Hair follicular keratinocyte (primary cell): ENCODE results near the gene AWAT2. TPM values are rescaled to one million over a fixed set of nuclear protein-coding genes. Genes with fewer than 3 reads are reported as not detected.

Experiments used
- total RNA-seq: library from RNA; depleted of rRNA; stranded (reverse); fragments of >200 nt; gene quantifications from 2 replicates; pipeline ENCODE4 v1.2.3, GENCODE V29; 2015

The AWAT2 gene
- total RNA-seq = not detected in 2 replicates

GRCh38 chrX:70049925-70050324, at the start of gene AWAT2:
Gene AWAT2 (minus strand): TSS chrX:70049938. CDS start chrX:70049932, 6 bp downstream.

DNA sequence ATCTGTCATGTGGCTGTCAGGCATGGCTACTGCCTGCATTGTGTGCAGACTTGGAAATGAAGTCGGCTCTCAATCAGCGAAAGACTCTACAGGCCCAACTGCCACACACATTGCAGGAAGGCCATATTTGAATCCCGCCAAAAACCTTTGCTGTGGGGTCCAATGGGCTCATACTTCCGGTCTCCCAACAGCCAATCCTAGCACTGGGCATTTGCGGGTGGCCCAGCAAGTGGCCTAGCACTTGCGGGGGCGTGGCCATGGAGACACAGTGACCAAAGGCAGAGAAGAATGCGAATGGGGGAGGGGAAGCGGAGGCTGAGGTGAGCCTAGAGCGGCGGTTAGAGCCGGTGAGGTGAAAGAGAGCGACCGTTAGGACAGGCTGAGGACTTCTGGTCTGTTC, 12.3 kb upstream of the AWAT2 start, which contains the start of gene OTUD6A:
Gene OTUD6A (plus strand): TSS at position 382 of the 400 bp plus-strand sequence. CDS start 68 bp downstream, outside the sequence.

Other genes with a start within 250 kb of the AWAT2 start
- gene OTUD6A, start 12.5 kb upstream of the AWAT2 start, total RNA-seq = not detected in 2 replicates
- gene IGBP1, start 83.5 kb upstream of the AWAT2 start, total RNA-seq = 44.5 and 56.5 TPM in 2 replicates
- gene DGAT2L6, start 127.5 kb upstream of the AWAT2 start, total RNA-seq = not detected in 2 replicates
- gene AWAT1, start 184.7 kb upstream of the AWAT2 start, total RNA-seq = not detected in 2 replicates
- not detected in 2 replicates for gene P2RY4, start 210.3 kb upstream of the AWAT2 start, total RNA-seq
- not detected in 2 replicates for gene ARR3, start 218.4 kb upstream of the AWAT2 start, total RNA-seq
- gene RAB41, start 232.2 kb upstream of the AWAT2 start, total RNA-seq = not detected in 2 replicates
- 59.8 and 76.5 TPM in 2 replicates for gene PDZD11, start 240.0 kb upstream of the AWAT2 start, total RNA-seq
- 5.2 and 12.3 TPM in 2 replicates for gene KIF4A, start 240.2 kb upstream of the AWAT2 start, total RNA-seq